ENCODE data around the gene PCDH9.

DNA sequence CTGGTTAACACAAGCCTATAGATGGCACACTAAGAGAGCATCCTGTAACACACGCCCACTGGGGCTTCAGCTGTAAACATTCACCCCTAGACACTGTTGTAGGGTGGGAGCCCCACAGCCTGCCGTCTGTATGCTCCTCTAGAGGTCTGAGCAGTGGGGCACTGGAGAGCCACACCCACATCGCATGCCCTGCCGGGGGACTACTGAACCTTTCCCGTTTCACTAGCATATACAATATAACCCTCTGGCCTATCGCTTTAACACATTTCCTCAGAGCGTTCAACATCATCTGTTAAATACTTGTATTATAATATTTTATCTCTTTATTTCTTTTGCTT lies 73.4 kb downstream of the PCDH9 start:
- TF ChIP-seq POLR2AphosphoS5 (IDR thresholded peaks at IDR 0.05): no peak
- TF ChIP-seq, protein P1, sequence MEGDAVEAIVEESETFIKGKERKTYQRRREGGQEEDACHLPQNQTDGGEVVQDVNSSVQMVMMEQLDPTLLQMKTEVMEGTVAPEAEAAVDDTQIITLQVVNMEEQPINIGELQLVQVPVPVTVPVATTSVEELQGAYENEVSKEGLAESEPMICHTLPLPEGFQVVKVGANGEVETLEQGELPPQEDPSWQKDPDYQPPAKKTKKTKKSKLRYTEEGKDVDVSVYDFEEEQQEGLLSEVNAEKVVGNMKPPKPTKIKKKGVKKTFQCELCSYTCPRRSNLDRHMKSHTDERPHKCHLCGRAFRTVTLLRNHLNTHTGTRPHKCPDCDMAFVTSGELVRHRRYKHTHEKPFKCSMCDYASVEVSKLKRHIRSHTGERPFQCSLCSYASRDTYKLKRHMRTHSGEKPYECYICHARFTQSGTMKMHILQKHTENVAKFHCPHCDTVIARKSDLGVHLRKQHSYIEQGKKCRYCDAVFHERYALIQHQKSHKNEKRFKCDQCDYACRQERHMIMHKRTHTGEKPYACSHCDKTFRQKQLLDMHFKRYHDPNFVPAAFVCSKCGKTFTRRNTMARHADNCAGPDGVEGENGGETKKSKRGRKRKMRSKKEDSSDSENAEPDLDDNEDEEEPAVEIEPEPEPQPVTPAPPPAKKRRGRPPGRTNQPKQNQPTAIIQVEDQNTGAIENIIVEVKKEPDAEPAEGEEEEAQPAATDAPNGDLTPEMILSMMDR (IDR thresholded peaks at IDR 0.05): no peak
- no peak for TF ChIP-seq POLR2A (IDR thresholded peaks at IDR 0.05)
